HG03342 (cell line): ENCODE measurements around the gene PLEKHA6.

Experiments used
- ATAC-seq: cut with Tn5 transposase; IDR thresholded peaks from one replicate; pipeline ENCODE4 v1.9.1; 2021; ENCODE audit warnings: mild to moderate bottlenecking, moderate library complexity; ENCODE audit not compliant: unreplicated experiment

PLEKHA6 gene

DNA sequence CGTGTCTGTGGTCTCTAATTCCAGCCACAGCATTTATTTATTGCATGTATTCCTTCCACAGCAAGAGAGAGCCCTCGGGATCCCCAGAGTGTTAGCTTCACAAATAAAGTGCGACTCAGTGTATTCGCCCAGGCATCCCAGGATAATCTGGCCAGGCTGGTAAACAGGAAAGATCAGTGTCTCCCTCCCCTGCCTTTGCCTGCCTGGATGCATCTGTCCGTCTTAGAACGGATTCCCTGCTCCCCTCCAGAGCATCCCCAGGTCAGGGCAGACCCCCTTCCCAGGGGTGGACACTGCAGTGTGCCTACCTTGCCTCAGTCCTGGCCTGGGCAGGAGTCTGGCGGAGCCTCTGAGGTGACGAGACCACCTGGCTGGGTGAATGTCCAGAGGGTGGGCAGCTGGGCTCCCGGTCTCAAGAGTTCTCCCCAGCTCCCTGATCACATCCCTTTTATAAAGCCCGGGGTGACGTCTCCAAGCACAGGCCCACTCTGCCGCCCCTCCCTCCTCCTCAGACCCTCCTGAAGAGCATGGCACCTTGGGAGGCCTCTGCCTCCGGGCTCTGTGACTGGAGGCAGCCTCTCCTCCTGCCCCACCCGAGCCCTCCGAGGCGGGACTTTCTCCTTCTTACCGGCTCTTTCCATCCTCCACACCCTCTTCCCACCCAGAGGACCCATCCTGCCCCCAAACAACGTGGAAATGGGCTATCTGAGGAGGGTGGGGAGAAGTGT, 163.5 kb downstream of the PLEKHA6 start, which contains the start of gene KISS1:
Gene KISS1, minus strand, starts transcription at position 424 of the 728 bp plus-strand sequence. CDS start 3,615 bp downstream, outside the sequence.
- ATAC-seq = no peak

- ATAC-seq = no peak
These were observed 165.0 kb downstream of the PLEKHA6 start for GRCh38 chr1:204194771-204195170.

DNA sequence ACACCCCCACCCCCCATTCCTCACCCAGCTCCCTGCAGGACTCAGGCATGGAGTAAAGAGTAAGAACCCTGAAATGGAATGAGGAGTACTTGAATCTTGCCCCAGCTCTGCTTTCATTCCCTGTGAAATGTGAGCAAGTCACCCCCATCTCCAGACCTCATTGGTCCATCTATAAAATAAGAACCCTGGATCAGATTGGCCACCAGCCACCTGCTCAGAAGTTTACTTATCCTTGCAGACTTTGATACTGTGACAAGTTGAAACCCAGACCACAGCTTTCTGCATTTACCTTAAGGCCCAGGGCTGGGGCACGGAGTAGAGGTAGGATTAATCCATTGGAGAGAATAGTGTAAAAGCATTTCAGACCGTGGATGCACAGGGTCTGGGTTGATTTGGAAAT, 165.6 kb downstream of the PLEKHA6 start:
- no peak for ATAC-seq

- no peak for ATAC-seq
These were observed 167.0 kb downstream of the PLEKHA6 start for GRCh38 chr1:204192589-204193352.

DNA sequence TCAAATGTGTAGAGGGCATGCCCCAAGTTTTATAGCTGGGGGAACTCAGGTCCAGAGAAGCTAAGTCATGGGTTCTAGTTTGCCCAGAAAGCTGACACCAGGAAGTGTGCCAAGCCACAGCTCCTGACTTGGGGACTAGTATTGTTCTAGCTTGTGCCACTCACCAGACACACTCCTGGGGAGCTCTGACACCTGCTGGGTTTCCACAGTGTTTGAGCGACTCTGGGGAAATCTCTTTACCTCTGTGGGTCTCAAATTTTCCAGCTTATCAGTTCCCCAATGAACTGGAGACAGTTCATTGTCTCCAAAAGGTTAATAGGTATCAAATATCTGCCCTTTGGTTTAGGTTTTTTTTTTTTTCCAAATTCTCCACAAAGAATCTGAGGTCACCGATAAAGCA, 167.7 kb downstream of the PLEKHA6 start:
- ATAC-seq = no peak

DNA sequence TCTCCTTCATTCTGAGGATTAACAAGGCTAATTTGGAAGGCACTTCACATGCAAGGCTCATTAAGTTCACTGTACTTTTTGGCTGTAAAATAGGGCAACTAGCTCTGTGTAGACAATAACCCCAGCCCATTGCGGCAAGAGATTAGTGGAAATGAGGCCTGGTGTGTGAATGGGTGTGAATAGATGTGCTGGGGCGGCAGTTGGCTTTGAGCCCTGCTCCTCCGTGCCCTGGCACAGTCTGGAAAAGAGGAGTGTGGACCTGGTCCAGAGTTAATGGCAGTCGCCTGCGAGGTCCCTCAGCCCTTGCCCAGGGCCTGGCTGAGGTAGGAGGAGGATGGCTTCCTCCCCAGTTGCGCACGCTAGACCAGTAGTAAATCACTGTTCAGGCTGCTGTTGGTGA, 168.3 kb downstream of the PLEKHA6 start:
- ATAC-seq = no peak

DNA sequence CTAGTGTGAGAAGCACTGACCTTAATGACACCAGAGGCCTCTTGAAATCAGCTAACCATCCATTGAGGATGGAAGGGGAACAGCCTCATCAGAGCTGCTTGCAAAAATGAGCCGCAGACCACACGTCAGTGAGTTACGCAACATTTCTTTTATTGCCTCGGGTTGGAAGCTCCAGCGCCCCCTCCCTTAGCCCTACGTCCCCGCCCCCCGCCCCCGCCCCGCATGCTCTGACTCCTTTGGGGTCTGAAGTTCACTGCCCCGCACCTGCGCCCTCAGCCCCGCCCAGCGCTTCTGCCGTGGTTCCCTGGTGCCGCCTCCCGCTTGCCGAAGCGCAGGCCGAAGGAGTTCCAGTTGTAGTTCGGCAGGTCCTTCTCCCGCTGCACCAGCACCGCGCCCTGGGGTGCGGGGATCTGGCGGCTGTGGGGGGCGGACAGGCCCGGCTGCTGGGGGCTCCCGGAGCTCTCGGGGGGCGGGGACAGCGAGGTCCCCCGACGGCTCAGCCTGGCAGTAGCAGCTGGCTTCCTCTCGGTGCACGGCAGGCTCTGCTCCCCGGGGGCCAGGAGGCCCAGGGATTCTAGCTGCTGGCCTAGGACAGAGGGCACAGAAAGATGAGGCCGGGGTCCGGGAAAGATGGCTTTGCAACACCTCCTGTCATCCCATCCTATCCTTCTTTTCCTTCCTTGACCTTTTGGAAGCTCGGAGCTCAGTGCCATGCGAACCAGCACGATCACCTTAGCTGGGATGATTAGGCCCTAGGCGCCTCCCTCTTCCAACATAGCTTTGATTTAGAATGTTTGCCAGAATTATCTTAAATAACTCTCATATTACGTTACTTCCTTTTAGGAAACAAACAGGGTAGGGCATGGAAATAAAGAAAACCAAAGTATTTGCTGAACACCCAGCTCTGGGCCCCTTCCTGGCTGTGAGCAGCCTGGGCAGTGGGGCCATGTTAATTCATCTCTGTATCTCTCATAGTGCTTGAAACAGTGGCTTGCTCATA, 169.2 kb downstream of the PLEKHA6 start:
- ATAC-seq = no peak

DNA sequence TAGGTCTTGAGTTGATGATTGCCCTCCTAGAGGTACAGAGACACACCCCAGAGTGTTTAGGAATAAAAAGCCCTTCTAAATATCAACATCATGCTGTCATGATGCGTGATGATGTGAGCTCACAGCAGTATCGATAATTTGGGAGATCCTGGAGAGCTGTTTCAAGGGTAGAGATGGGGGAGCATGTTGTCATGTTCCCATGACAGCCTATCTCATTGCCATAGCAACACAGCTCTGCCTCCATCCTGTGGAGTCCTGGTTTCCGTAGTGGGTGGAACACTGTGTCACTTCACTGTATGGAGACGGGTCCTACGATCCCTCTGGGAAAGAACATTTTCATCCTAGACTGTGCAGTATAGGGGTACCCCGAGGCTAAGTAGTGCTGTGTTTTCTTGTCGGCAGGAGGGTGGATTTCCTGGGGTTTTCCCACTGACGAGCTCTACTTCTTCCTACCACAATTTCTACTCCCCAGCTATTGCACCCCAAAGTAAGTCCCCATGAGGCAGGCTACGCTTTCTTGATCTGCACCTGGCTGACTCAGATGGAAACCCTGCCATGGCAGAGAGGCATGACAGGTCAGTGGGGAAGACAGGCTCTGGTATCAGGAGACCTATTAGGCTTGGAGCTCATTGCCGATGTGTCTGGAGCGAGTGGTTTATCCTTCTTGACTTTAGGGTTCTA, 170.6 kb downstream of the PLEKHA6 start:
- no peak for ATAC-seq

- no peak for ATAC-seq
These were observed 173.1 kb downstream of the PLEKHA6 start for GRCh38 chr1:204186597-204186996.

- ATAC-seq = no peak
These were observed 178.6 kb downstream of the PLEKHA6 start for GRCh38 chr1:204181116-204181515.

- no peak for ATAC-seq
These were observed 179.6 kb downstream of the PLEKHA6 start for GRCh38 chr1:204180133-204180532.

- no peak for ATAC-seq
These were observed 181.0 kb downstream of the PLEKHA6 start for GRCh38 chr1:204178487-204179281.

GRCh38 chr1:204177133-204177532, 182.6 kb downstream of the PLEKHA6 start:
- no peak for ATAC-seq

GRCh38 chr1:204176049-204176448, 183.7 kb downstream of the PLEKHA6 start:
- ATAC-seq = no peak

DNA sequence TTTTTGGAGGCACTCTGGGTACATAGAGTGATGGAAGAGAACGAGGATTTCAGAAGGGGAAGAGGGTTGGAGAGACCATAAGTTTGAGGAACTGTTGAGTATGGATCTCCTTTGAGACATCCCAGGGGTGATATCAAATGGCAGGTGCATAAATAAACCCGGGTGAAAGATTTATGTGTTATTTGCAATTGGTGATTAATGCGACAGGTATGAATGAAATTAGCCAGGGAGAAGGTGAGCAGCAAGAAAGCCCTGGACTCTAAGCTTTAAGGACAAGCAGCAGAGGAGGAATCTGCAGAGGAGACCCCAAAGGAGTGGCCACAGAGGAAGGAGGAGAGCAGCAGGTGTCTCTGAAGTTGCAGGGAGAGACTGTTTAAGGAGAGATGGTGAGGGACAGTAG, 184.8 kb downstream of the PLEKHA6 start:
- no peak for ATAC-seq

GRCh38 chr1:204172404-204173029, 187.2 kb downstream of the PLEKHA6 start:
- no peak for ATAC-seq

- no peak for ATAC-seq
These were observed 188.0 kb downstream of the PLEKHA6 start for GRCh38 chr1:204171751-204172178.

DNA sequence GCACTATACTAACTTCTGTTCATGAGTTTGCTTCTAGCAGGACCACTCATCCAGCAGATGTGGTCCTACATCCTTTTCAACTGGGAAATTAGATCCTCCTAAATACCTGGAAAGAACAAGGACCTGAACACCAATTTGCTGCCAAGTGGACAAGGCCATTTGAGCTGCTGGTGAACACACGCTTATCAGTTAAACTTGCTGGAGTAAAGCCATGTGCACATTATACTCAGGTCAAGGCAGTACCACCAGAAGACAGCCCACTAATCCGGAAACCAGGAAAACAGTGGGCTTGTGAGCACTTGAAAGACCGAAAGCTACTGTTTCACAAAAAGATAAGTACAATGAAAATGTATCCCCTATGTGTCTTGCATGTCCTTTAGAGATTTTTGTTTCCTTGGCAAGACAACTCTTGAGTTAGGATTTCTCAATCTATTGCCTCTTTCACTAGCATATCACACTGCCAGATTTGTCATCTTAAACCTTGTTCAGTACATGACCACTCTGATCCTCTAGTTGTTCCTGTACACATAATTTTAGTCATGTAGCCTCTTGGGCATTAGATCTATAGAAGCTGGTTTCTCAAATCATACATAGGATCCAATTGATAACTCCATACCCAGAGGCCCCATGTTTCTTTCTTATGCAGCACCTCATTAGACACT, 189.1 kb downstream of the PLEKHA6 start:
- ATAC-seq = no peak

GRCh38 chr1:204169858-204170257, 189.9 kb downstream of the PLEKHA6 start:
- no peak for ATAC-seq
